MM.1S (cell line): ENCODE results near the gene FOXJ3.

Experiments
- EZH2 ChIP-seq: fragments of 300-600 bp; sonication (generic); optimal IDR thresholded peaks from 2 replicates; pipeline ENCODE3; 2017; ENCODE audit warnings: low read depth, mild to moderate bottlenecking, antibody characterized with exemption, low read length, mixed read lengths
- TF ChIP-seq, protein P1 (sequence below): fragments of 300-600 bp; sonication (generic); IDR thresholded peaks from 2 replicates; pipeline ENCODE4 v1.5.1; 2016; ENCODE audit warnings: antibody characterized with exemption, low read length, mixed read lengths

DNA sequence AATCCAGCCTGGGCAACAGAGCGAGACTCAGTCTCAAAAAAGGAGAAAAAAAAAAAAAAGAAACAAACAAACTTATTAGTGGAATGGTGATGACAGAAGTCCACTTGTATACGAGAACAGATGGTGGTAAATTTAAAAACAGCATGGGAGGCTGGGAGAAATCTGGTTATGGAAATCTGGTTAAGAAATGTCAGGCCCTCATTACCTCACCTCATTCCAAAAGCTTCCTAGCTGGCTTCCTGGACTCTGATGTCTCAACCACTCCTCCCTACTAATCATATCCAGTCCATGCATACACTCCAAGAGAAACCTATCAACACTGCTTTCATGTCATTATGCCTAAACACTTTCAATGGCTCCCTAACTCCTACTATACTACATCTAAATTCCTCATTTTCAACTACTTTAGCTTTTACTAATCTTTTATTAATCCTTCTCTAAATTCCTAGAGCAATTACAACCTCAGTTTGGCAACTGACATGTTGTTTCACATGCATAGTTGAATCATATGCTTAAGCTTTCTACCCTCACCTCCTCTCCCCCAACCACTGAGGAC, 52.9 kb downstream of the FOXJ3 start:
- TF ChIP-seq, protein P1, sequence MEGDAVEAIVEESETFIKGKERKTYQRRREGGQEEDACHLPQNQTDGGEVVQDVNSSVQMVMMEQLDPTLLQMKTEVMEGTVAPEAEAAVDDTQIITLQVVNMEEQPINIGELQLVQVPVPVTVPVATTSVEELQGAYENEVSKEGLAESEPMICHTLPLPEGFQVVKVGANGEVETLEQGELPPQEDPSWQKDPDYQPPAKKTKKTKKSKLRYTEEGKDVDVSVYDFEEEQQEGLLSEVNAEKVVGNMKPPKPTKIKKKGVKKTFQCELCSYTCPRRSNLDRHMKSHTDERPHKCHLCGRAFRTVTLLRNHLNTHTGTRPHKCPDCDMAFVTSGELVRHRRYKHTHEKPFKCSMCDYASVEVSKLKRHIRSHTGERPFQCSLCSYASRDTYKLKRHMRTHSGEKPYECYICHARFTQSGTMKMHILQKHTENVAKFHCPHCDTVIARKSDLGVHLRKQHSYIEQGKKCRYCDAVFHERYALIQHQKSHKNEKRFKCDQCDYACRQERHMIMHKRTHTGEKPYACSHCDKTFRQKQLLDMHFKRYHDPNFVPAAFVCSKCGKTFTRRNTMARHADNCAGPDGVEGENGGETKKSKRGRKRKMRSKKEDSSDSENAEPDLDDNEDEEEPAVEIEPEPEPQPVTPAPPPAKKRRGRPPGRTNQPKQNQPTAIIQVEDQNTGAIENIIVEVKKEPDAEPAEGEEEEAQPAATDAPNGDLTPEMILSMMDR = no peak
- no peak for TF ChIP-seq EZH2
